HG02943 (cell line): ENCODE measurements around the gene ZIC3.

Experiments used
- ATAC-seq: cut with Tn5 transposase; IDR thresholded peaks from one replicate; pipeline ENCODE4 v1.9.1; 2021; ENCODE audit warnings: mild to moderate bottlenecking, low read depth, moderate library complexity; ENCODE audit not compliant: unreplicated experiment

Gene ZIC3

DNA sequence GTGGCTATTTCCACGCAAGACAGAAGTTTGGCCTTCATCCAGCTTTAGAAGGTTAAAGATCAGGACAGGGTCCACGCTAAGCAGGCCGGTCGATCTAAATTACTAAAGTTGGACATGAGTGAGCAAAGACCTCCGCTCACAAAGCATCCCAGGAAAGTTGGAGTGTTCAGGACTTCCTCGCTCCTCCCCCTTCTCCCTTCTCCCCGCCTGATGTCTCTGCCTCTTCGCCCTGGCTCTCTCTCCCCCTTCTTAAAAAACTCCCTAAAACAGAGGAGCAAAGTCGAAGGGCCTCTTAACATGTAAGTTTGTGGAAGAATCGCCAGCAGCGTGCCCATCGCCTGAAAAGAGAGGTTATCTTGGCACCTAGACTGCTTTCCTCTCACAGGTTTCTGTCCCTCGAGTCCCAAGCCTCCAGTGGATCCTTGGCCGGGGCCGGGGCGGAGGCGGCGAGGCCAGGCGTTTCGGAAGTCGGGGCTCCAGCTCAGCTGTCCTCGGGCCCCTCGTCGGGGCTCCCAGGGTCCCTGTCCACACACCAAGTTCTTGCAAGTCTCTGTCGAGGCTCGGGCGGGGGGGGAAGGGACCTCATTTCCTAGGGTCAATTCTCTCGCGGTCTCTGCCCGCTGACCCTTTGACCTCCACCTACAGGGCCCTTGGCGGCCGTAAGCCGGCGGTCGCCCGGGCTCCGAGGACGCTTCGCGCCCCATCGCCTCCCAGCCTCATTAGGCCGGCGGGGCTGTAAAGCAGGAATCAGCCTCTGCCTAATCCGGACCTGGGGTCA lies 7.6 kb downstream of the ZIC3 start:
- no peak for ATAC-seq

DNA sequence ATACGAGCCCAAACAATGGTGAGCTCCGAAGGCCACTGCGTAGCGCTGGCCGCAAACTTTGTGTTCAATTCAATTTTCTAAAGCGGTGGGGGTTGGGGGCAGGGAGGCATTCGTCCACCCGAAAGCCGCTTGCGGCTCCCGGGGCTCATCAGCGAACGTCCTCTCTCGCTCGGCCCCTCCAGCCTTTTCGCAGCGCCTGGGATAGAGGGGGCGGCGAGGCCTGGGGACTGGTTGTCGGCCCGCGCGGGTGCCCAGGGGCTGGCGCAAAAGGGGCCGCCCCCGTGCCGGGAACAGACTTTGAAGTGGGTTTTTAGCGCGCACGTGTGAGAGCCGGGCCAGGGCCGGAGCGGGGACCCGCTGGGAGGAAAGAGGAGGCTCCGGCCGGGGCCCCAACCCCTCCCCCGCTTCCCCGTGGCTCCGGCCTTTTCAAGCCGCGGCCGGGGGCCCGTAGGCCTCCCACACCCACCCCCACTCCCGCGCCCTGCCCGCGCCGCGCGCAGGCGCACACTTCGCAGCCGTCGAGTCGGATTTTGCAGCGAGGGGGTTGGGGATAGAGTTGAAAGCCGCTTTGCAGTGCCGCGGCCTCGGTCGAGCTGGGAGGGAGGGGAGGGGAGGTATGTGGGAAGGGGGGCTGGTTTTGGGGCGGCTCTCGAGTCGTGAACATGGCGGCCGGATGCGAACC lies 8.3 kb downstream of the ZIC3 start:
- no peak for ATAC-seq

DNA sequence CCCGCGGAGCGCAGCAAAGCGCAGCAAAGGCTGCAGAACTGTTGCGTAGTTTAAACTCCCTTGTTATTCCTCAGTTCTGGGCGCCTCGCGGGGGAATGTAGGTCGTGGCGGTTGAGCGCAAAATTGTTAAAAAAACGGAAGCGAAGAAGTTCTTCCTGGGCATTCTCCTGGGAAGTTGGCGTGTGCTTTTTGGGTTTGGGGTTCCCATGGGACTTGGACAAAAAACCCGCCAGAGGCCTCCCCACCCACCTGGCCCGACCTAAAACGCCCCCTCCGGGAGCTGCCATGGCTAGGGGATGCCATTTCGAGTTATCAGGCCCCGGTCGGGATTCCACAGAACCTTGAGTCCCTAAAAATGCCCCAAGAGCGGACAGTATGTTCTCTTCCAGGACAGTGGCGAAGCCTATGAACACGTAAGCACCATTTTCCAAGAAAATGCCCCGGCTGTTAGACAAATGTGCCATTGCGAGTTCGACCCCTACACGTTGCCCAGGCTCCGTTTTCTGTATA lies 8.9 kb downstream of the ZIC3 start:
- no peak for ATAC-seq

DNA sequence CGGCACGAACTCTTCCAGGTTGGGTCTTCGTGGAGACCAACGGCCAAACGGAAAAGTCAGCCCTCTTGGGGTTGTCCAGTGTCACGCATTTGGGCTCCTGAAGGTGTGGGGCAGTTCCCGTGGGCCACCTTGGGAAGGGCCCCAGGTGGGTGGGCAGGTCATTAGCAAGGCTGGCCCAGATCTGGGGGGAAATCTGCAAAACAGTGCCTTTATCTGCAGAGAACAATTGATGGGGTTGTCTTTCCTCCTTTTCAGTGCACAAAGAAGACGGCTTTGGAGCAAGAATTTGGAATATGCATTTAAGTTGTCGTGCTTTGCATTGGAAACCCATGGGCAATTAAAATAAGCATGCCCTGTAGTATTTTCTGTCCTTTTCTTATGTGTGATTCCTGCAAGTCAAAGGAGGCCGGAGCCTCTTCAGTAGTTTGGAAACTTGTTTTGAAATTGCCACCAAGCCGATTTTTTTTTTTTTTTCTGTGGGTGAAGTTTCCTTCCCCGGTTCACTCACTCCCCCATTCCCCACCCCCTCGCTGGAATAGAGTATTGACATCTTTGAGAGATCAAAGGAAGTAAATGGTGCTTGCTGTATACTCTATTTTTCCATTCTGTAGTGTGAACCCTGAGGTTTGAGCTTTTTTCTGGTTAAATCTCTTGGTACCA lies 9.8 kb downstream of the ZIC3 start:
- no peak for ATAC-seq

DNA sequence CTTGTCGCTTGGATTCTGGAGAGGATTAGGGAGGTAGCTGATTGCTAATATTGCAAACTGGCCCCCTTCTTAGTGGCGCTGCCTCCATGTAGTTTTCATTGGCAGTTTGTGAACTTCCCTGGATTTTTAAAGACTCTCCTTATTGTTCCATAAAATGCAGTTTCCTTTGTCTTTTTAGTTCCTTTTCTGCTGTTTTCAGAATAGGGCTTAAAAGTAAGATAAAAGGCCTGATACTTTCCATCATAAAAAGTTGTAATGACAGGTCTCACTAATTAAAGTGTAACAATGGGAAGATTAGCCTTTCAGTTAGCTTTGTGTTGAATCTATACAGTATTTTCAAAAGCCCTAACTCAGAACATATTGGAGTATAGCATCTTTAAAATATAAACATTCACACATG lies 21.2 kb downstream of the ZIC3 start:
- ATAC-seq, result no peak

DNA sequence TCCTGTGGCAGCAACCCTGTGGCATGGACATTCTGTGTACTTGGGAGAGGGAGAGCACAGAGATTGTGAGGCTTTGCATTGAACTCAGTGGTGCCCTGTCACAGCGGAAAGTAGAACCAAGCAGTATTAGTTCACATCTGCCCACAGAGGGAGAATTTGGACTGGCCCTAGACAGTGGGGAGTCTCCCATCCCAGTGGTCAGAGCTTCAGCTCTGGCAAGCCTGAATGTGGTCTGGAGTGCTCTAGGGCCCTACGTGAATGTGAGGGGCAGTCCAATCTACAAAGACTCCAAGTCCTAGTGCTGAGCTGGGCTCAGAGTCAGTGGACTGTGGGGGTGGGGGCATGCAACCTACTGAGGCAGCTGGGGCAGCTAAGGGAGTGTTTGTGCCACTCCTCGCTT lies 34.8 kb downstream of the ZIC3 start:
- ATAC-seq, result no peak
